Right lobe of liver (tissue), 4 donors: ENCODE measurements around the gene DIAPH3.

Source experiments
- CTCF ChIP-seq, 4 donors: fragments of 200-600 bp in 3 of 4; fragments of 450-650 bp in 1 of 4; IDR thresholded peaks; one replicate each; pipeline versions ENCODE4 v1.5.1 to v1.8.0; 2016 to 2022; ENCODE audit warnings: antibody characterized with exemption in 4 of 4, mild to moderate bottlenecking in 2 of 4
- POLR2A ChIP-seq: fragments of 450-650 bp; IDR thresholded peaks from one replicate; pipeline ENCODE4 v1.6.1; 2017; ENCODE audit warnings: antibody characterized with exemption, mild to moderate bottlenecking
- donor health status: DM: no; HTN: no; CAD: no.
- donor health status: DM: no; HTN: no; CAD: no.
- donor health status: DM: no; HTN: yes; CAD: no.

- no peak for TF ChIP-seq POLR2A
- TF ChIP-seq CTCF (IDR thresholded peaks at IDR 0.05): no peak
Observed at GRCh38 chr13:59766236-59766635, 397.5 kb downstream of the DIAPH3 start.
